ENCODE results near the gene ALKAL2. TPM values are rescaled to one million over a fixed set of nuclear protein-coding genes. Genes with fewer than 3 reads are reported as not detected.

The ALKAL2 gene
- total and polyA plus RNA-seq, 2 of the 13 experiments (the other 11 are each of a cell fraction or from before 2014, with no cell fraction given): 0.22 to 1.7 TPM

GRCh38 chr2:289362-290089, 1.6 kb upstream of the ALKAL2 start (continued):
- TF ChIP-seq MAZ (IDR thresholded peaks at IDR 0.05; ENCODE audit: borderline replicate concordance, low read depth, low read length) (no peak), MAZ (CRISPR knock-in tag; IDR thresholded peaks at IDR 0.05; ENCODE audit: low read depth) (no peak; the same call in 1 of the 2 replicates), ZNF781 (CRISPR knock-in tag; IDR thresholded peaks at IDR 0.05; ENCODE audit: borderline replicate concordance, not compliant biosample characterization) (no peak), AGO1 (IDR thresholded peaks at IDR 0.05; ENCODE audit: low read depth, low read length, poor library complexity, severe bottlenecking) (peak; percentile 27), ZNF572 (CRISPR knock-in tag; IDR thresholded peaks at IDR 0.05) (no peak), SSRP1 (CRISPR knock-in tag; IDR thresholded peaks at IDR 0.05) (no peak), ZC3H13 (CRISPR knock-in tag; IDR thresholded peaks at IDR 0.05) (no peak), SRSF9 (IDR thresholded peaks at IDR 0.05; ENCODE audit: borderline replicate concordance, insufficient read depth, low read depth, low read length, poor library complexity, severe bottlenecking) (no peak), ZNF800 (CRISPR knock-in tag; IDR thresholded peaks at IDR 0.05) (peak; percentile 97), SNAPC2 (CRISPR knock-in tag; IDR thresholded peaks at IDR 0.05) (0 out of 2 replicates have a peak, but pooled peaks have one; percentile 34), KAT8 (CRISPR knock-in tag; IDR thresholded peaks at IDR 0.05) (no peak), ARNT (IDR thresholded peaks at IDR 0.05) (no peak), RORA (CRISPR knock-in tag; IDR thresholded peaks at IDR 0.05) (no peak), HINFP (CRISPR knock-in tag; IDR thresholded peaks at IDR 0.05; ENCODE audit: low read depth) (no peak), ZNF773 (CRISPR knock-in tag; IDR thresholded peaks at IDR 0.05; ENCODE audit: borderline replicate concordance) (no peak), SP1 (IDR thresholded peaks at IDR 0.05) (no peak), SP1 (CRISPR knock-in tag; IDR thresholded peaks at IDR 0.05) (no peak), SOX6 (IDR thresholded peaks at IDR 0.05) (no peak), SOX6 (CRISPR knock-in tag; IDR thresholded peaks at IDR 0.05) (peak; percentile 7; the same call in 1 of the 2 replicates), DPF2 (CRISPR knock-in tag; IDR thresholded peaks at IDR 0.05; ENCODE audit: borderline replicate concordance, low read depth) (no peak), TERF1 (CRISPR knock-in tag; IDR thresholded peaks at IDR 0.05) (no peak), ZBTB44 (CRISPR knock-in tag; IDR thresholded peaks at IDR 0.05) (no peak)

Measured in HepG2 (cell line).